Measurements from ENCODE around the gene MGRN1.

GRCh38 chr16:4628283-4628682 lies 3.7 kb downstream of the MGRN1 start:
- TF ChIP-seq POLR2A (IDR thresholded peaks at IDR 0.05; ENCODE audit: low read depth, low read length) (no peak), POLR2AphosphoS5 (IDR thresholded peaks at IDR 0.05; ENCODE audit: low read depth, low read length) (no peak)
